CD14-positive monocyte (primary cell): ENCODE data around the gene STIM1. TPM values are rescaled to one million over a fixed set of nuclear protein-coding genes. Genes with fewer than 3 reads are reported as not detected.
A peak's percentile ranks its signal among the peaks of the same experiment; 100 is the strongest.

Source experiments
- DNase-seq, 3 donors: peaks; one replicate each; pipeline ENCODE4 v3.0.0-alpha.2; 2011 to 2022
- H2AFZ ChIP-seq: 2 replicates; pipeline ENCODE4 v1.6.0; 2012; ENCODE audit warnings: mild to moderate bottlenecking, low read depth, low read length, inconsistent platforms; ENCODE audit not compliant: insufficient read depth, poor library complexity, severe bottlenecking
- H3K27ac ChIP-seq, 2 donors: 1 replicate in 1 of 2; 2 replicates in 1 of 2; pipeline ENCODE4 v1.5.1; 2012 to 2013; ENCODE audit warnings: low read length in 2 of 2, control low read depth in 1 of 2, inconsistent platforms in 1 of 2, low read depth in 1 of 2, mild to moderate bottlenecking in 1 of 2
- H3K27me3 ChIP-seq, 2 donors: one replicate each; pipeline versions ENCODE4 v1.6.0 to v1.6.1; 2011 to 2013; ENCODE audit warnings: low read length in 2 of 2; ENCODE audit not compliant: control insufficient read depth in 2 of 2, insufficient read depth in 2 of 2
- H3K36me3 ChIP-seq, 2 donors: replicated peaks in 1 of 2; 1 replicate in 1 of 2; 2 replicates in 1 of 2; pipeline versions ENCODE4 v1.5.1 to v1.6.1; 2012 to 2013; ENCODE audit warnings: low read length in 2 of 2, control low read depth in 1 of 2, inconsistent platforms in 1 of 2, mild to moderate bottlenecking in 1 of 2; ENCODE audit not compliant: insufficient read depth in 2 of 2, control insufficient read depth in 1 of 2
- H3K4me1 ChIP-seq, 2 donors: 1 replicate in 1 of 2; 2 replicates in 1 of 2; pipeline versions ENCODE4 v1.5.1 to v1.6.1; 2012 to 2013; ENCODE audit warnings: low read length in 2 of 2, control low read depth in 1 of 2, inconsistent platforms in 1 of 2, mild to moderate bottlenecking in 1 of 2, moderate library complexity in 1 of 2; ENCODE audit not compliant: insufficient read depth in 2 of 2, control insufficient read depth in 1 of 2
- H3K4me2 ChIP-seq: replicated peaks from 2 replicates; pipeline ENCODE3; 2012; ENCODE audit warnings: low read length, moderate library complexity, mild to moderate bottlenecking; ENCODE audit not compliant: poor library complexity, severe bottlenecking; ENCODE audit errors: extremely low read depth
- H3K4me3 ChIP-seq, 3 experiments: fragments of 200-600 bp in 1 of 3; sonication (generic) in 1 of 3; replicated peaks in 1 of 3; 1 replicate in 2 of 3; 2 replicates in 1 of 3; pipeline ENCODE4 v1.5.1; 2011 to 2013; ENCODE audit warnings: low read length in 3 of 3, mild to moderate bottlenecking in 3 of 3, control low read depth in 2 of 3, low read depth in 2 of 3, inconsistent platforms in 1 of 3, moderate library complexity in 1 of 3
- H3K79me2 ChIP-seq: 2 replicates; pipeline ENCODE4 v1.6.0; 2012; ENCODE audit warnings: mild to moderate bottlenecking, control low read depth, inconsistent platforms, low read length, moderate library complexity; ENCODE audit not compliant: insufficient read depth
- H3K9ac ChIP-seq: 2 replicates; pipeline ENCODE4 v1.6.0; 2017; ENCODE audit warnings: low read length, mild to moderate bottlenecking; ENCODE audit not compliant: insufficient read depth, poor library complexity, severe bottlenecking
- H3K9me3 ChIP-seq, 2 donors: replicated peaks in 1 of 2; 1 replicate in 1 of 2; 2 replicates in 1 of 2; pipeline versions ENCODE4 v1.5.1 to v1.6.1; 2012 to 2013; ENCODE audit warnings: low read length in 2 of 2, control low read depth in 1 of 2; ENCODE audit not compliant: control insufficient read depth in 1 of 2, insufficient read depth in 1 of 2
- H4K20me1 ChIP-seq: 2 replicates; pipeline ENCODE4 v1.6.0; 2012; ENCODE audit warnings: mild to moderate bottlenecking, low read length, control low read depth, moderate library complexity; ENCODE audit not compliant: insufficient read depth
- H3K27ac Mint-ChIP-seq, 7 donors: one replicate each; pipeline ENCODE4 v1.8.0; 2020; ENCODE audit warnings: mild to moderate bottlenecking in 7 of 7, mixed read lengths in 7 of 7, moderate library complexity in 6 of 7, inconsistent platforms in 2 of 7
- H3K27me3 Mint-ChIP-seq, 3 donors: one replicate each; pipeline ENCODE4 v1.8.0; 2021 to 2022; ENCODE audit warnings: low read depth in 3 of 3, mild to moderate bottlenecking in 3 of 3, mixed read lengths in 3 of 3, moderate library complexity in 3 of 3, inconsistent platforms in 1 of 3
- H3K36me3 Mint-ChIP-seq, 2 donors: one replicate each; pipeline ENCODE4 v1.8.0; 2020; ENCODE audit warnings: mixed read lengths in 2 of 2, inconsistent platforms in 1 of 2, mild to moderate bottlenecking in 1 of 2
- H3K4me1 Mint-ChIP-seq: one replicate; pipeline ENCODE4 v1.8.0; 2020; ENCODE audit warnings: mild to moderate bottlenecking, mixed read lengths
- H3K4me3 Mint-ChIP-seq, 2 donors: one replicate each; pipeline ENCODE4 v1.8.0; 2020; ENCODE audit warnings: mild to moderate bottlenecking in 2 of 2, mixed read lengths in 2 of 2, moderate library complexity in 1 of 2
- H3K9me3 Mint-ChIP-seq, 7 donors: one replicate each; pipeline ENCODE4 v1.8.0; 2020 to 2022; ENCODE audit warnings: mixed read lengths in 7 of 7, mild to moderate bottlenecking in 6 of 7, moderate library complexity in 6 of 7, inconsistent platforms in 2 of 7
- CTCF ChIP-seq: fragments of 200-600 bp; IDR thresholded peaks from one replicate; pipeline ENCODE4 v1.8.0; 2022; ENCODE audit warnings: antibody characterized with exemption, mild to moderate bottlenecking
- WGBS: methylation state at CpG from one replicate; pipeline ENCODE4 v1.1.5; 2013; ENCODE audit warnings: missing lambda C conversion rate; ENCODE audit not compliant: insufficient coverage; 5-methylcytosine and 5-hydroxymethylcytosine counted together
- intact Hi-C, 2 donors: fragments of 100-400 bp; cut with micrococcal nuclease; formaldehyde crosslinking; loops; one replicate each; pipeline versions ENCODE4 v1.15.0 to v1.15.1; 2023
- polyA plus RNA-seq, 3 donors: library from polyadenylated mRNA; depleted of rRNA in 1 of 3; unstranded in 2 of 3; stranded (reverse) in 1 of 3; fragments of 300-500 nt in 2 of 3; fragments of >200 nt in 1 of 3; fragmentation: Illumina TruSeq in 2 of 3; gene quantifications; 1 replicate in 2 of 3; 2 replicates in 1 of 3; pipeline ENCODE4 v1.2.3, GENCODE V29; 2012 to 2021

STIM1 gene
- polyA plus RNA-seq, 3 donors = 14.0 to 68.6 (median 21.0) TPM

- H3K4me1 Mint-ChIP-seq = peaks cover 19% of the 10 kb centered on the region
Measured at GRCh38 chr11:4044976-4045646, 189.6 kb downstream of the STIM1 start.

GRCh38 chr11:4048340-4048739 is 192.9 kb downstream of the STIM1 start:
- Mint-ChIP-seq H3K27ac (peak overlapping the region in 6 of 7 donors; percentile 45 to 90 (median 74)), H3K9me3 (peaks cover 0 to 3% (median 2%) of the 10 kb centered on the region in 7 donors), H3K36me3 (peaks cover 25 to 27% of the 10 kb centered on the region in 2 donors), H3K4me1 (peaks cover 20% of the 10 kb centered on the region), H3K27me3 (peaks cover 0 to 2% (median 0%) of the 10 kb centered on the region in 3 donors), H3K4me3 (no peak overlapping the region)
- peaks cover 19 to 22% of the 10 kb centered on the region in 2 donors for H3K4me1 ChIP-seq
- no peak for TF ChIP-seq CTCF
- peaks cover 32% of the 10 kb centered on the region for H3K79me2 ChIP-seq
- peaks cover 0 to 12% of the 10 kb centered on the region in 2 donors for H3K36me3 ChIP-seq
- intact Hi-C loops = no loop called here
- H3K9me3 ChIP-seq = no peaks in the 10 kb centered on the region
- H2AFZ ChIP-seq = no peak overlapping the region
- no peaks in the 10 kb centered on the region for H3K27me3 ChIP-seq
- peaks cover 28% of the 10 kb centered on the region for H4K20me1 ChIP-seq
- peak in 2 of 3 donors; percentile 10 to 28 for DNase-seq
- no peak overlapping the region for H3K4me3 ChIP-seq
- H3K9ac ChIP-seq = no peak overlapping the region
- H3K27ac ChIP-seq = peak overlapping the region; percentile 34 to 83
- no peak overlapping the region for H3K4me2 ChIP-seq

More at GRCh38 chr11:4044976-4045646, 189.6 kb downstream of the STIM1 start:
- WGBS = no CpG with 5 or more reads among the region's 4 CpGs
- Histone ChIP-seq H3K27me3 (no peaks in the 10 kb centered on the region), H3K27ac (peak overlapping the region in 1 of 2 donors; percentile 58), H2AFZ (no peak overlapping the region), H3K4me2 (no peak overlapping the region), H3K9me3 (no peaks in the 10 kb centered on the region), H3K36me3 (peaks cover 0 to 12% of the 10 kb centered on the region in 2 donors), H3K4me1 (peaks cover 10 to 13% of the 10 kb centered on the region in 2 donors), H3K4me3 (no peak overlapping the region), H3K79me2 (peaks cover 58% of the 10 kb centered on the region), H3K9ac (no peak overlapping the region), H4K20me1 (peaks cover 56% of the 10 kb centered on the region)
- DNase-seq = no peak
- Mint-ChIP-seq H3K9me3 (peaks cover 0 to 3% (median 0%) of the 10 kb centered on the region in 7 donors), H3K36me3 (peaks cover 12 to 15% of the 10 kb centered on the region in 2 donors), H3K4me3 (no peak overlapping the region), H3K27me3 (peaks cover 0 to 2% (median 0%) of the 10 kb centered on the region in 3 donors), H3K27ac (peak overlapping the region in 5 of 7 donors; percentile 18 to 60 (median 40))
- intact Hi-C loops = no loop called here
- no peak for TF ChIP-seq CTCF
